Measurements from ENCODE around the gene CACNB4.
"Not testable (repeated sequence)": the region's sequence is repeated elsewhere in the genome, so short reads cannot be mapped to it uniquely, and the experiment has no call there.

Gene CACNB4

DNA sequence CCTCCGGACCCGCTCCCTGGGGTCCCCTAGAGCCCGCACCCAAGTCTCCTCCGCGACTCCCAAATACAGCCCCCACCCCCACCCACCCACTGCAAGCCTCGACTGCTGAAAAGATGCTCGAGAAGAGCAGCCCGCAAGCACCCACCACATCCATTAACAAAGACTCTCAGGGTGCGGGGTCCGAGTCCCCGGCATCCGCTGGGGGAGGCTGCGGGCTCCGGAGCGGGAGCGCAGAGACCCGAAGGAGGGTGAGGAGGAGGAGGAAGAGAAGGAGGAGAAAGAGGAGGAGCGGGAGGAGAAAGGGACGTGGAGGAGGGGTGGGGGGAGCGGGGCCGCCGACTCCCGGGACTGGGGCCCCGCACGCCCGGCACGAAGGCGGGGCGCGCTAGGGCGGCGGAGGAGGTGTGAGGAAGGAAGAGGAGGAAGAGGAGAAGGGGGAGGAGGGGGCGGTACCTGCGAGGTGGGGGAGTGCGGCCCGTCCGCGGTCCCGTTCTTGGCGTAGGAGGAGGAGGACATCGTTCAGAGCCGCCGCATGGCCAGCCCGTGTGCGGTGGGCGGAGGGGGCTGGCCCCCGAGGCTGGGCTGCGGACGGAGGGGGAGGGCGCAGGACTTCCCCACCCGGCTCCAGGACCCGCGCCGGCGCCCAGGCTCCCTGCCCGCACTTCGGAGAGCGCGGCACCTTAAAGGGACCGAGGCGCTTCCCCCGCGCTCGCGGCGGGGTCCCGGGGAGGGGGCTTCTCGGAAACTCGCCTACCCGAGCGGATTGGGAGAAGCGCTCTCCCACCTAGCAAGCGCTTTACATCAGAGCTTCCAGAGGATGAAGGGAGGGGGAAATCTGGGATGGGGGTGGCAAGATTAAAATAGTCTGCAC is at the start of gene CACNB4:
Gene CACNB4 (minus strand): TSS at position 549 of the 871 bp plus-strand sequence.
- DNase-seq, result peak in 1 of 2 experiments; percentile 6

DNA sequence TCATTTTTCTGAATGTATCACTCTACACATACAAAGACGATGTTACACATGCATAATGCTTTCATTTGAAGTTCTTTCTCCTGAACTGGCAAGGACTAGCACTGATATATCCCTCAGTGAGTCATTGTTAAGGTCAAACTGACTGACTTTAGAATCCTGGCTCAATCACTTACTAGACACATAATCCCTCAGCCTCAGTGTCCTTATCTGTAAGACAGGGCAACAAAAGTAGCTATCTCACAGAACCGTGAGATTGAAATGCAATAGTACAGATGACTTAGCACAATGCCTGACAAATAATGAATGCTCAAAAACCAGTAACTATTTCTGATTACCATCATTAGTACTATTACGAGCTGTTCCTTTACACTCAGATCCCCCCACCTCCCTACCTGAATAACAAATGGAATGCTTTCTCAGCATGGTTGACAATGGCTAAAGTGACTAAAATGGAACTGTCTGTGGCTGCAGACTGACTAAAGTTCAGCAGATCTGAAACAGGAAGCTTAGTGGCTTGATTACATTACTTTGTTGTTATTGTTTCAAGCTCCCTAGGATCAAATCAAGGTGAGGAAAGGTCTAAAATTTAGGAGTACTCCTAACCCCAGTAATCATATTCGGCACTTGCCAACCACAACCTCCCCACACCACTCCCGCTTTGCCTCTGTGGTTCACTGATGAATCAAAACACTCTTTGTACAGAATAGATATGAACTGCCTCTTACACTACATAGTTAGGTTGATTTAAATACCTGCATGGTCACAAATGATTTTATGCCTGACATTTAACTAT is 35.8 kb upstream of the CACNB4 start:
- DNase-seq, result no peak

- DNase-seq, result no peak
Observed at GRCh38 chr2:152132306-152132705, 33.5 kb upstream of the CACNB4 start.

GRCh38 chr2:152127628-152128027 is 28.8 kb upstream of the CACNB4 start:
- DNase-seq, result no peak

- no peak for DNase-seq
Observed at GRCh38 chr2:152126664-152127063, 27.8 kb upstream of the CACNB4 start.

- no peak for DNase-seq
Observed at GRCh38 chr2:152122161-152122560, 23.3 kb upstream of the CACNB4 start.

GRCh38 chr2:152120430-152120829 is 21.6 kb upstream of the CACNB4 start:
- DNase-seq, result no peak

GRCh38 chr2:152115952-152116351 is 17.1 kb upstream of the CACNB4 start:
- DNase-seq, result no peak

GRCh38 chr2:152114366-152114765 is 15.5 kb upstream of the CACNB4 start:
- DNase-seq, result no peak

- not testable (repeated sequence) for DNase-seq
Observed at GRCh38 chr2:152107140-152107539, 8.3 kb upstream of the CACNB4 start.

- DNase-seq, result no peak
Observed at GRCh38 chr2:152106464-152106863, 7.6 kb upstream of the CACNB4 start.

DNA sequence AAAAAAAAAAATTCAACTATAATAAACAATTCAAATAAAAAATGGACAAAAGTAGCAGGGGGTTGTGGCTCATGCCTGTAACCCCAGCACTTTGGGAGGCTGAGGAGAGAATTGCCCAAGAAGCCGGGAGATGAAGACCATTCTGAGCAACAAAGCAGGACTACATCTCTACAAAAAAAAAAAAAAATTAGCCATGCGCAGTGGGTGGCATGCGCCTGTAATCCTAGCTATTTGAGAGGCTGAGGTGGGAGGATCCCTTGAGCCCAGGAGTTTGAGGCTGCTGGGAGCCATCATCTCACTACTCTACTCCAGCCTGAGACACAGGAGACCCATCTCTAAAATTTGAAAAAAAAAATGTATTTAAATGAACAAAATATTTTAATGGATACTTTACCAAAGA is 4.4 kb upstream of the CACNB4 start:
- no peak for DNase-seq

- DNase-seq, result no peak
Observed at GRCh38 chr2:152100961-152101360, 2.1 kb upstream of the CACNB4 start.

DNA sequence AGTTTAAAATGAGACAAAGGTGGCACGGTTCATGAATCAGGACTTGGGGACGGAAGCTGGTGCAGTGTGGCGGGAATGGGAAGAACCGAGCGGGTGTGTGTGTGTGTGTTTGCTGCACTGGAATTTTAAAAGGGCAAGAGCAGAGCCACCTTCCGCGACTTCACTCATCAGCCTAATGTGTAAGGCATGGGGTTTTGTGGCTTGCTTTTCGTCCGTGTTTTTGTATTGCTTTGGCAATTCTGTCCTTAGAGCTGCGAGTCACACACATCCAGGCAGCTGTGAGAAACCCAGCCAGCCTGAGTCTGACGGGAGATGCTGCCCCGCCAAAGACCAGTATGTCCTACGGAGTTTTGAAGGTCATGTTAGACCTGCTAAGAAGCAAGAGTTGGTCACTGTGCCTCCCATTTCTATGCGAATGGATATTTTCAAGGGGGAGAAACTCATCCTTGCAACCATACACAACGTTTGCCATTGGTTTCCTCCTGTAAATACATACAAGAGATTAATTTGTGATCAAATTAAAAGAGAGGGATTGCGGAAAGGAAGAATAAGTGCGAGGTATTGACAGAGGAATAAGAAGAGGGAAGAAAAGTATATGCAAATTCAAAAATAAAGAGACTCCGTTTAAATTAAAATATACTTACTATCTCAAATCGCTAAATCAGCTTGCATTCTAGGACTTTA is 665 bp upstream of the CACNB4 start:
- DNase-seq, result peak in 1 of 2 experiments; percentile 23

DNA sequence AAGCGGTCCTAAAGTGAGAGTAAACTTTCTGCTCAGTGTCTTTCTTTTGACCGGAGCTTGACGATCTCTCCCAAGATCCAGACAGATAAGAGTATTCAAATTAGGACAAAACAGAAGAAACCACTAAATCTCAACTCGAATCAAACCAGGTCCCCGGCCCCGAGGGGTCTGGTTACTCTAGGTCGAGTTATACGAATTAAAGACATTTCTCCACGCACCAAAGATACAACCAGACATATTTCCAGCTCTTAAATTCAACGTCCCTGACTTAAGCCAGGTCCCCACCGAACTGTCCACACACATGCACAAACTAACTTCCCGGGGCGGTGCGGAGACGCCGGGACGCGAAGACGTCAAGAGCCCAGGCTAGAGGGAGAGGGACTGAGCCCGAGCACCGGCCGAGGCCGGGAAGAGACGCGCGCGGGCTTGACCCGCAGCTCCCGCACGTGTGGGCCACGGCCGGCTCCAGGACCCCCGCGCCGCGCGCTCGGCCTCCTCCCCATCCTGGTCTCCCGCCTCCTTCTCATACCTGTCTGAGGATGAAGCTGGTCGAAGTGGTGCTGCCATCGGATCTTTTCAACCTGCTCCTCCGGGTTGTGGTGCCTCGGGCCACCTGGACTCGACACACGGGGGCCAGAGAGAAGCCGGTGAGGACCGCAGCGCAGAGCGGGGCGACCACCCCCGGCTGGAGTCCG is 896 bp downstream of the CACNB4 start:
- DNase-seq, result no peak

GRCh38 chr2:152097290-152097800 is 1.5 kb downstream of the CACNB4 start:
- DNase-seq, result no peak

DNA sequence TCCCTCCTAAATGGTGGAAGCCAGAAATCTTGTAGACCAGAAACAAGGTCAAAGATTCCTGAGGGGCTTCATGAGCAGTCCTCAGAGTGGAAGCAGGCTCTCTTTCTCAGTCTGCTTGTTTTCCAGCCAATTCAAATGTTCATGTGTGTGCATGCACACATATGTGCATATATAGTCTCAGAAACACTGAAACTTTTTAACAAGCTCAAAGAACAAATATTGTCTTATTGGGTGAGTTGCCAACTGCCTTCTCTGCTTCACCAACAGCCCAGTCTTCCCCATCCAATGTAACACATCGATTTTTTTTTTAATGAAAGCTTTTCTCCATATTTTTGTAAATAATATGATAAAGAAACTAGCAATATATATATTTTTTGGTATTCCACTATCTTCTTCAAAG is 3.7 kb downstream of the CACNB4 start:
- no peak for DNase-seq

- DNase-seq, result no peak
Observed at GRCh38 chr2:152094014-152094413, 4.8 kb downstream of the CACNB4 start.

GRCh38 chr2:152093464-152093863 is 5.4 kb downstream of the CACNB4 start:
- peak; percentile 20 to 64 for DNase-seq

GRCh38 chr2:152092095-152092494 is 6.7 kb downstream of the CACNB4 start:
- DNase-seq, result no peak

GRCh38 chr2:152090726-152091125 is 8.1 kb downstream of the CACNB4 start:
- not testable (repeated sequence) for DNase-seq

DNA sequence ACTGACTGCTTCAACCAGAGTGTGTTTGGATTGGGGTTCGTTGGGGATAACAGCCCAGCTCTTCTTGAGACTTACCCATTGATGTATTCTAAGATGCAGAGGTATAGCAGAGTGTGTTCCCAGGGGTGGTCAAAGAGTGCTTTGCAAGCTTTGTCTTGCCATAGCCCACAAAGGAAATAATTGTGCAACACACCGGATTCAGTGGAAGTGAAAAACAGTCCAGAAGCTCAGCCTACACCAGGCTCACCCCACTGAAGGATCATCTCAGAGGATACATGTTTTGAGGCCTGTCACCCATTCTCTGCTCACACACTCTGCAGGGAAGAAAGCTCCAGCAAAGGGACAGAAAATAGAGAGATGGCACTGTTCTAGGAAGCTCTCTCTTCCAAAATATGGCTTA is 9.6 kb downstream of the CACNB4 start:
- no peak for DNase-seq

- DNase-seq, result no peak
Observed at GRCh38 chr2:152088006-152088405, 10.8 kb downstream of the CACNB4 start.

All from NCI-H2081 (cell line).